GM21786 (cell line): ENCODE data around the gene DEK.
"Not testable (repeated sequence)": the region's sequence is repeated elsewhere in the genome, so short reads cannot be mapped to it uniquely, and the experiment has no call there.

Experiments
- ATAC-seq: cut with Tn5 transposase; IDR thresholded peaks from one replicate; pipeline ENCODE4 v1.9.1; 2021; ENCODE audit not compliant: unreplicated experiment

DEK gene

GRCh38 chr6:18207949-18208348, 56.4 kb downstream of the DEK start:
- ATAC-seq, result no peak

- no peak for ATAC-seq
Observed at GRCh38 chr6:18207438-18207837, 56.9 kb downstream of the DEK start.

- no peak for ATAC-seq
Observed at GRCh38 chr6:18206591-18206990, 57.7 kb downstream of the DEK start.

- ATAC-seq, result no peak
Observed at GRCh38 chr6:18204691-18205090, 59.6 kb downstream of the DEK start.

- ATAC-seq, result no peak
Observed at GRCh38 chr6:18203786-18204185, 60.5 kb downstream of the DEK start.

GRCh38 chr6:18192026-18192425, 72.3 kb downstream of the DEK start:
- no peak for ATAC-seq

- ATAC-seq, result no peak
Observed at GRCh38 chr6:18189196-18189595, 75.1 kb downstream of the DEK start.

- ATAC-seq, result no peak
Observed at GRCh38 chr6:18187701-18188100, 76.6 kb downstream of the DEK start.

GRCh38 chr6:18186540-18187250, 77.6 kb downstream of the DEK start:
- no peak for ATAC-seq

- no peak for ATAC-seq
Observed at GRCh38 chr6:18186033-18186432, 78.3 kb downstream of the DEK start.

- no peak for ATAC-seq
Observed at GRCh38 chr6:18185624-18186023, 78.7 kb downstream of the DEK start.

- ATAC-seq, result no peak
Observed at GRCh38 chr6:18183766-18184165, 80.6 kb downstream of the DEK start.

- ATAC-seq, result no peak
Observed at GRCh38 chr6:18182568-18182967, 81.8 kb downstream of the DEK start.

- ATAC-seq, result no peak
Observed at GRCh38 chr6:18179770-18180356, 84.5 kb downstream of the DEK start.

- ATAC-seq, result no peak
Observed at GRCh38 chr6:18178960-18179615, 85.2 kb downstream of the DEK start.

GRCh38 chr6:18177286-18177965, 86.9 kb downstream of the DEK start:
- ATAC-seq, result no peak

- ATAC-seq, result not testable (repeated sequence)
Observed at GRCh38 chr6:18176198-18176597, 88.1 kb downstream of the DEK start.
